SH-SY5Y (cell line): ENCODE results near the gene KRT12.

ENCODE experiments used
- GATA2 ChIP-seq: IDR thresholded peaks from 2 replicates; pipeline ENCODE4 v1.6.1; 2011; ENCODE audit warnings: mild to moderate bottlenecking, low read depth, low read length
- GATA3 ChIP-seq: IDR thresholded peaks from 2 replicates; pipeline ENCODE4 v1.6.1; 2011; ENCODE audit warnings: low read depth, mild to moderate bottlenecking, low read length, moderate library complexity

DNA sequence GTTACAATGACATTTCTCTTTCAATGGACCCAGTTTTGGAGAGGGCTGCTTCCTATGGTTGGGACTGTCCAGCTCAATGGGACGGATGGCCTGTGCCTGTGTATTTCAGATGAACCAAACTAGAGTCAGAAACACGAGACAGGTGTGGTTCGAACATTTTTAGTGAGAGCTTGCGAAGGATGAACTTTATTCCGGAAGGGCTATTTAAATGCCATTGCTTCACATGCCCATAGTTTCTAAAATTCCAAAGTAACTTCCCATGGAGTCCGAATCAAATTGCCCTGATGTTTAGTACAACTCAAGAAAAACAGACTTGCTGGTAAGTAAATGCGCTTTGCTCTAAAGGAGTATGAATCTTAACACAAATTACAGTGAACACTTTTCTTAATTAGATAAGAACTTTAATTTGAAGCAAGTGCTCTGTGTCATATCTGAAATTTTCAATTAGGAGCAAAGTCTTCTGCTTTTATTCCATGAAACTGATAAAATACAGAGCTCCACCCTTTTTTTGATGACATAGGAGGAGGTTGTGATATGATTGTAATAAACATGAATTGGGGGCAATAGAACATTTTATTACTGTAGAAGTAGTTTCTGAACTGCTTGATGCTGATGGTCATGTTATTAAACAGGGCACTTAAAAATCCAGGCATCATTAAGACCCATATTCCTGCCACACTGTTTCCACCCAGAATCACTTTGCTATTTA, 16.8 kb upstream of the KRT12 start:
- TF ChIP-seq GATA2 (no peak), GATA3 (no peak)
